CD14-positive monocyte (primary cell): ENCODE results near the gene ZG16B. TPM values are rescaled to one million over a fixed set of nuclear protein-coding genes. Genes with fewer than 3 reads are reported as not detected.

Source experiments
- DNase-seq, 3 donors: peaks; one replicate each; pipeline ENCODE4 v3.0.0-alpha.2; 2011 to 2022
- H2AFZ ChIP-seq: 2 replicates; pipeline ENCODE4 v1.6.0; 2012; ENCODE audit warnings: mild to moderate bottlenecking, low read depth, low read length, inconsistent platforms; ENCODE audit not compliant: insufficient read depth, poor library complexity, severe bottlenecking
- H3K27ac ChIP-seq, 2 donors: 1 replicate in 1 of 2; 2 replicates in 1 of 2; pipeline ENCODE4 v1.5.1; 2012 to 2013; ENCODE audit warnings: low read length in 2 of 2, control low read depth in 1 of 2, inconsistent platforms in 1 of 2, low read depth in 1 of 2, mild to moderate bottlenecking in 1 of 2
- H3K27me3 ChIP-seq, 2 donors: one replicate each; pipeline versions ENCODE4 v1.6.0 to v1.6.1; 2011 to 2013; ENCODE audit warnings: low read length in 2 of 2; ENCODE audit not compliant: control insufficient read depth in 2 of 2, insufficient read depth in 2 of 2
- H3K36me3 ChIP-seq, 2 donors: replicated peaks in 1 of 2; 1 replicate in 1 of 2; 2 replicates in 1 of 2; pipeline versions ENCODE4 v1.5.1 to v1.6.1; 2012 to 2013; ENCODE audit warnings: low read length in 2 of 2, control low read depth in 1 of 2, inconsistent platforms in 1 of 2, mild to moderate bottlenecking in 1 of 2; ENCODE audit not compliant: insufficient read depth in 2 of 2, control insufficient read depth in 1 of 2
- H3K4me1 ChIP-seq, 2 donors: 1 replicate in 1 of 2; 2 replicates in 1 of 2; pipeline versions ENCODE4 v1.5.1 to v1.6.1; 2012 to 2013; ENCODE audit warnings: low read length in 2 of 2, control low read depth in 1 of 2, inconsistent platforms in 1 of 2, mild to moderate bottlenecking in 1 of 2, moderate library complexity in 1 of 2; ENCODE audit not compliant: insufficient read depth in 2 of 2, control insufficient read depth in 1 of 2
- H3K4me2 ChIP-seq: replicated peaks from 2 replicates; pipeline ENCODE3; 2012; ENCODE audit warnings: low read length, moderate library complexity, mild to moderate bottlenecking; ENCODE audit not compliant: poor library complexity, severe bottlenecking; ENCODE audit errors: extremely low read depth
- H3K4me3 ChIP-seq, 3 experiments: fragments of 200-600 bp in 1 of 3; sonication (generic) in 1 of 3; replicated peaks in 1 of 3; 1 replicate in 2 of 3; 2 replicates in 1 of 3; pipeline ENCODE4 v1.5.1; 2011 to 2013; ENCODE audit warnings: low read length in 3 of 3, mild to moderate bottlenecking in 3 of 3, control low read depth in 2 of 3, low read depth in 2 of 3, inconsistent platforms in 1 of 3, moderate library complexity in 1 of 3
- H3K79me2 ChIP-seq: 2 replicates; pipeline ENCODE4 v1.6.0; 2012; ENCODE audit warnings: mild to moderate bottlenecking, control low read depth, inconsistent platforms, low read length, moderate library complexity; ENCODE audit not compliant: insufficient read depth
- H3K9ac ChIP-seq: 2 replicates; pipeline ENCODE4 v1.6.0; 2017; ENCODE audit warnings: low read length, mild to moderate bottlenecking; ENCODE audit not compliant: insufficient read depth, poor library complexity, severe bottlenecking
- H3K9me3 ChIP-seq, 2 donors: replicated peaks in 1 of 2; 1 replicate in 1 of 2; 2 replicates in 1 of 2; pipeline versions ENCODE4 v1.5.1 to v1.6.1; 2012 to 2013; ENCODE audit warnings: low read length in 2 of 2, control low read depth in 1 of 2; ENCODE audit not compliant: control insufficient read depth in 1 of 2, insufficient read depth in 1 of 2
- H4K20me1 ChIP-seq: 2 replicates; pipeline ENCODE4 v1.6.0; 2012; ENCODE audit warnings: mild to moderate bottlenecking, low read length, control low read depth, moderate library complexity; ENCODE audit not compliant: insufficient read depth
- H3K27ac Mint-ChIP-seq, 7 donors: one replicate each; pipeline ENCODE4 v1.8.0; 2020; ENCODE audit warnings: mild to moderate bottlenecking in 7 of 7, mixed read lengths in 7 of 7, moderate library complexity in 6 of 7, inconsistent platforms in 2 of 7
- H3K27me3 Mint-ChIP-seq, 3 donors: one replicate each; pipeline ENCODE4 v1.8.0; 2021 to 2022; ENCODE audit warnings: low read depth in 3 of 3, mild to moderate bottlenecking in 3 of 3, mixed read lengths in 3 of 3, moderate library complexity in 3 of 3, inconsistent platforms in 1 of 3
- H3K36me3 Mint-ChIP-seq, 2 donors: one replicate each; pipeline ENCODE4 v1.8.0; 2020; ENCODE audit warnings: mixed read lengths in 2 of 2, inconsistent platforms in 1 of 2, mild to moderate bottlenecking in 1 of 2
- H3K4me1 Mint-ChIP-seq: one replicate; pipeline ENCODE4 v1.8.0; 2020; ENCODE audit warnings: mild to moderate bottlenecking, mixed read lengths
- H3K4me3 Mint-ChIP-seq, 2 donors: one replicate each; pipeline ENCODE4 v1.8.0; 2020; ENCODE audit warnings: mild to moderate bottlenecking in 2 of 2, mixed read lengths in 2 of 2, moderate library complexity in 1 of 2
- H3K9me3 Mint-ChIP-seq, 7 donors: one replicate each; pipeline ENCODE4 v1.8.0; 2020 to 2022; ENCODE audit warnings: mixed read lengths in 7 of 7, mild to moderate bottlenecking in 6 of 7, moderate library complexity in 6 of 7, inconsistent platforms in 2 of 7
- WGBS: methylation state at CpG from one replicate; pipeline ENCODE4 v1.1.5; 2013; ENCODE audit warnings: missing lambda C conversion rate; ENCODE audit not compliant: insufficient coverage; 5-methylcytosine and 5-hydroxymethylcytosine counted together
- intact Hi-C, 2 donors: fragments of 100-400 bp; cut with micrococcal nuclease; formaldehyde crosslinking; loops; one replicate each; pipeline versions ENCODE4 v1.15.0 to v1.15.1; 2023
- polyA plus RNA-seq, 3 donors: library from polyadenylated mRNA; depleted of rRNA in 1 of 3; unstranded in 2 of 3; stranded (reverse) in 1 of 3; fragments of 300-500 nt in 2 of 3; fragments of >200 nt in 1 of 3; fragmentation: Illumina TruSeq in 2 of 3; gene quantifications; 1 replicate in 2 of 3; 2 replicates in 1 of 3; pipeline ENCODE4 v1.2.3, GENCODE V29; 2012 to 2021
- TF ChIP-seq, protein P1 (sequence below): fragments of 200-600 bp; IDR thresholded peaks from one replicate; pipeline ENCODE4 v1.8.0; 2022; ENCODE audit warnings: antibody characterized with exemption, mild to moderate bottlenecking

Gene ZG16B
- polyA plus RNA-seq, 3 donors: 6.8 to 12.9 (median 11.0) TPM

GRCh38 chr16:2867661-2867986 is 37.5 kb downstream of the ZG16B start:
- Mint-ChIP-seq H3K4me3 (peak overlapping the region; percentile 89 to 93), H3K4me1 (peaks cover 7% of the 10 kb centered on the region), H3K9me3 (peaks cover 0 to 1% (median 0%) of the 10 kb centered on the region in 7 donors), H3K27ac (peak overlapping the region; percentile 95 to 96 (median 96)), H3K36me3 (no peaks in the 10 kb centered on the region), H3K27me3 (peaks cover 5 to 10% (median 6%) of the 10 kb centered on the region in 3 donors)
- peak overlapping the region; percentile 78 for H3K4me2 ChIP-seq
- no peaks in the 10 kb centered on the region for H4K20me1 ChIP-seq
- H3K4me3 ChIP-seq: peak overlapping the region; percentile 39 to 77 (median 64)
- H3K4me1 ChIP-seq: peaks cover 11 to 12% of the 10 kb centered on the region in 2 donors
- peak overlapping the region; percentile 88 to 90 for H3K27ac ChIP-seq
- TF ChIP-seq, protein P1, sequence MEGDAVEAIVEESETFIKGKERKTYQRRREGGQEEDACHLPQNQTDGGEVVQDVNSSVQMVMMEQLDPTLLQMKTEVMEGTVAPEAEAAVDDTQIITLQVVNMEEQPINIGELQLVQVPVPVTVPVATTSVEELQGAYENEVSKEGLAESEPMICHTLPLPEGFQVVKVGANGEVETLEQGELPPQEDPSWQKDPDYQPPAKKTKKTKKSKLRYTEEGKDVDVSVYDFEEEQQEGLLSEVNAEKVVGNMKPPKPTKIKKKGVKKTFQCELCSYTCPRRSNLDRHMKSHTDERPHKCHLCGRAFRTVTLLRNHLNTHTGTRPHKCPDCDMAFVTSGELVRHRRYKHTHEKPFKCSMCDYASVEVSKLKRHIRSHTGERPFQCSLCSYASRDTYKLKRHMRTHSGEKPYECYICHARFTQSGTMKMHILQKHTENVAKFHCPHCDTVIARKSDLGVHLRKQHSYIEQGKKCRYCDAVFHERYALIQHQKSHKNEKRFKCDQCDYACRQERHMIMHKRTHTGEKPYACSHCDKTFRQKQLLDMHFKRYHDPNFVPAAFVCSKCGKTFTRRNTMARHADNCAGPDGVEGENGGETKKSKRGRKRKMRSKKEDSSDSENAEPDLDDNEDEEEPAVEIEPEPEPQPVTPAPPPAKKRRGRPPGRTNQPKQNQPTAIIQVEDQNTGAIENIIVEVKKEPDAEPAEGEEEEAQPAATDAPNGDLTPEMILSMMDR: no peak
- H2AFZ ChIP-seq: peak overlapping the region; percentile 93
- H3K9ac ChIP-seq: peak overlapping the region; percentile 74
- 40% methylated on average over 1 of the region's 8 CpGs for WGBS
- H3K79me2 ChIP-seq: no peaks in the 10 kb centered on the region
- H3K27me3 ChIP-seq: no peaks in the 10 kb centered on the region
- H3K36me3 ChIP-seq: no peaks in the 10 kb centered on the region
- no peak for DNase-seq
- intact Hi-C loops: no loop called here
- H3K9me3 ChIP-seq: no peaks in the 10 kb centered on the region

GRCh38 chr16:2867987-2868789 is 38.1 kb downstream of the ZG16B start:
- peak; percentile 89 to 97 (median 95) for DNase-seq
- no peaks in the 10 kb centered on the region for H4K20me1 ChIP-seq
- peaks cover 5 to 8% (median 6%) of the 10 kb centered on the region in 3 donors for H3K27me3 Mint-ChIP-seq
- H3K4me3 ChIP-seq: peak overlapping the region; percentile 39 to 77 (median 64)
- H3K27me3 ChIP-seq: no peaks in the 10 kb centered on the region
- intact Hi-C loops: loop anchor here in 1 of 2 donors (1.0 kb wide), 1 partner anchor 29 kb away; no protein-coding TSS in a partner anchor
- no peaks in the 10 kb centered on the region for H3K9me3 ChIP-seq
- H3K9ac ChIP-seq: peak overlapping the region; percentile 74
- peak overlapping the region; percentile 89 to 93 for H3K4me3 Mint-ChIP-seq
- H3K4me1 Mint-ChIP-seq: peaks cover 11% of the 10 kb centered on the region
- WGBS: 0% methylated on average over 38 of the region's 45 CpGs
- peak overlapping the region; percentile 95 to 96 (median 96) for H3K27ac Mint-ChIP-seq
- H3K9me3 Mint-ChIP-seq: peaks cover 0 to 1% (median 0%) of the 10 kb centered on the region in 7 donors
- TF ChIP-seq, protein P1: peak; percentile 98
- H3K27ac ChIP-seq: peak overlapping the region; percentile 88 to 90
- peaks cover 15% of the 10 kb centered on the region in 2 donors for H3K4me1 ChIP-seq
- H3K36me3 ChIP-seq: no peaks in the 10 kb centered on the region
- H3K79me2 ChIP-seq: no peaks in the 10 kb centered on the region
- H2AFZ ChIP-seq: peak overlapping the region; percentile 93
- no peaks in the 10 kb centered on the region for H3K36me3 Mint-ChIP-seq
- peak overlapping the region; percentile 78 for H3K4me2 ChIP-seq
